Neural crest cell (in vitro differentiated cells): ENCODE results near the gene TMEM132C. TPM values are rescaled to one million over a fixed set of nuclear protein-coding genes. Genes with fewer than 3 reads are reported as not detected.

Experiments used
- DNase-seq: peaks from one replicate; pipeline ENCODE4 v3.0.0; 2021; ENCODE audit warnings: low read depth, mixed read lengths, low spot score
- H3K27ac Mint-ChIP-seq: one replicate; pipeline ENCODE4 v1.8.0; 2021; ENCODE audit warnings: mild to moderate bottlenecking, mixed read lengths; ENCODE audit not compliant: unreplicated experiment
- H3K27me3 Mint-ChIP-seq: 2 replicates; pipeline ENCODE4 v1.8.0; 2021; ENCODE audit warnings: low read depth, mild to moderate bottlenecking, mixed read lengths
- H3K36me3 Mint-ChIP-seq: 2 replicates; pipeline ENCODE4 v1.8.0; 2021; ENCODE audit warnings: low read depth, mild to moderate bottlenecking, mixed read lengths
- H3K4me1 Mint-ChIP-seq: 2 replicates; pipeline ENCODE4 v1.8.0; 2021; ENCODE audit warnings: mixed read lengths
- H3K4me3 Mint-ChIP-seq: one replicate; pipeline ENCODE4 v1.8.0; 2021; ENCODE audit warnings: mild to moderate bottlenecking, mixed read lengths
- H3K9me3 Mint-ChIP-seq: 2 replicates; pipeline ENCODE4 v1.8.0; 2021; ENCODE audit warnings: mixed read lengths
- CTCF ChIP-seq: fragments of 200-600 bp; sonication (generic); conservative IDR thresholded peaks from 2 replicates; pipeline ENCODE4 v1.5.0; 2021; ENCODE audit warnings: antibody characterized with exemption, mild to moderate bottlenecking
- total RNA-seq: library from RNA; stranded (reverse); gene quantifications from 2 replicates; pipeline ENCODE4 v1.2.1, GENCODE V29; 2021

TMEM132C gene
- total RNA-seq, 1 donor from 2014 or later: 10.9 TPM

DNA sequence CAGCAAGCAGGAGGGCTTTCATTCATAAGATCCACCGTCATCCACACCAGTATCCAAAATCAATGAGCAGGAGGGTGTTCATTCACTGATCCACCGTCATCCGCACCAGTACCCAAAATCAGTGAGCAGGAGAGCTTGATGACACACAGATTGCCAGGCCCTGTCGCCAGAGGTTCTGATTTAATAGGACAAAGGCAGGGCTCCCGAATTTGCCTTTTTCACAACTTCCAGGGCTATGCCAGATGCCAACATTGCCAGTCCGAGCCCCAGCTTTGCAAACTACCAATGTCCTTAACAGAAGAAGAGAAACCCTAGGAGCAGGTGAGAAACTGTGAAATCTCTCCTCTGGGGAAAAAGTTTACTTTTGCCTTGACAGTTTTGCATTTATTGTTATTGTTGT lies 441.8 kb downstream of the TMEM132C start:
- Mint-ChIP-seq H3K36me3 (no peaks in the 10 kb centered on the region), H3K27ac (no peak overlapping the region), H3K4me3 (no peak overlapping the region), H3K27me3 (no peaks in the 10 kb centered on the region), H3K4me1 (no peaks in the 10 kb centered on the region), H3K9me3 (no peaks in the 10 kb centered on the region)
- DNase-seq: no peak
- TF ChIP-seq CTCF: no peak

DNA sequence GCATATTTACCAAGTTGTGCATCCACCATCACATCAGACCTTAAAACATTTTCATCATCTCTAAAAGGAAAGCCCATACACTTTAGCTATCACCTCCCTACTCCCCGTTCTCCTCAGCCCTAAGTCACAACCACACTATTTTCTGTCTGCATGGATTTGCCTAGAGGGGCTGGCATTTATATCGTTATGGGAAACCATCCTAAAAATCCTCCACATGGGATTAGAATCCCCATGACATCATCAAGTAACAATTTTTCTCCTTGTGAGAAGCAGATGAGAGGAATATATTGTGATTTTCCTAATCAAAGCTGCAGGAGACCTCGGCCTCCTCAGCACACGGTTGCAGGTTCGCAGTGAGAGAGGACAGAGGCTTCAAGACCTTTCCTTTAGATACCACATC lies 442.7 kb downstream of the TMEM132C start:
- no peak for TF ChIP-seq CTCF
- Mint-ChIP-seq H3K36me3 (no peaks in the 10 kb centered on the region), H3K4me1 (no peaks in the 10 kb centered on the region), H3K27ac (no peak overlapping the region), H3K4me3 (no peak overlapping the region), H3K9me3 (no peaks in the 10 kb centered on the region), H3K27me3 (no peaks in the 10 kb centered on the region)
- DNase-seq: no peak

GRCh38 chr12:128711486-128711885 lies 444.5 kb downstream of the TMEM132C start:
- Mint-ChIP-seq H3K27me3 (peaks cover 2% of the 10 kb centered on the region), H3K27ac (no peak overlapping the region), H3K4me3 (no peak overlapping the region), H3K9me3 (no peaks in the 10 kb centered on the region), H3K4me1 (peaks cover 5% of the 10 kb centered on the region), H3K36me3 (no peaks in the 10 kb centered on the region)
- TF ChIP-seq CTCF: no peak
- DNase-seq: no peak

DNA sequence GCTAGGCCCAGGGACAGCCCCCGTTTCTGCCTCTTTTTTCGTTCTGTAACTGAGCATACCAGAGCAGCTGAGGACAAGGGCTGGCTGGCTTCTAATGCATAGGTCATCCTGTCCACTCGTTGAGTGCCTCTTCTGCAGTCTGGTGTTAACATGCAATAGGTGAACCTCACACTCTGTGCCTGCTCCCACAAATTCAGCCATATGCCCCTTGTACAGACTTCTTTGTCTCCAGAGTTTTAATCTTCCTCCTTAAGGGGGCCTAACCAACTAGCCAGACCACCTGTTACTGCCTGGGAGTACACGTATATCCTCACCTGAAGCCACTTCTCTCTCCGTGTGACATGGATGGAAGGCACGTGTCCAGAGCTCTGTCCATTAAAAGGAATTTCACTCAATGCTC lies 445.7 kb downstream of the TMEM132C start:
- Mint-ChIP-seq H3K9me3 (peaks cover 2% of the 10 kb centered on the region), H3K36me3 (no peaks in the 10 kb centered on the region), H3K27me3 (peaks cover 2% of the 10 kb centered on the region), H3K27ac (no peak overlapping the region), H3K4me1 (peaks cover 5% of the 10 kb centered on the region), H3K4me3 (no peak overlapping the region)
- no peak for TF ChIP-seq CTCF
- DNase-seq: no peak

DNA sequence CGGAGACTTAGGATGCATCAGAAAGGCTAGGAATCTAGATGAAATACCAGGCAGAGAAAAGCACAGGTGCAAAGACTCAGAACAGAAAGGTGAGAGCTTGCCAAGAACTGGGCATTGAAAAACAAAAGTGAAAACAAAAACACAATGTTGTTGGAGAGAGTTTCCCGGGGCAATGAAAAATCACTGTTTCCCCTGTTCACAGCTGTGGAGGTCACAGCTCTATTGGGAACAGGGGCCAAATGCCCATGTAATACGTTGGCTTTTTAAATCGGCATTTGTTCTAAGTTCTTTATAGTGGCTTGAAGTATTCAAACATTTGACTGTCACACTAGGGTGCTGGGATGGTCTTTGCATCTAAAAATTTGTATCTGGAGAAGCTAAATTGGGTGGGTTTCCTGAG lies 448.5 kb downstream of the TMEM132C start:
- Mint-ChIP-seq H3K4me3 (no peak overlapping the region), H3K27me3 (peaks cover 2% of the 10 kb centered on the region), H3K9me3 (peaks cover 12% of the 10 kb centered on the region), H3K36me3 (no peaks in the 10 kb centered on the region), H3K4me1 (peaks cover 5% of the 10 kb centered on the region), H3K27ac (no peak overlapping the region)
- no peak for TF ChIP-seq CTCF
- no peak for DNase-seq
